Measurements from ENCODE around the gene RAB4A. TPM values are rescaled to one million over a fixed set of nuclear protein-coding genes. Genes with fewer than 3 reads are reported as not detected.

Gene RAB4A
- total and polyA plus RNA-seq, 2 of the 8 experiments (the other 6 are each of a cell fraction or from before 2014, with no cell fraction given): 13.3 to 68.8 TPM

DNA sequence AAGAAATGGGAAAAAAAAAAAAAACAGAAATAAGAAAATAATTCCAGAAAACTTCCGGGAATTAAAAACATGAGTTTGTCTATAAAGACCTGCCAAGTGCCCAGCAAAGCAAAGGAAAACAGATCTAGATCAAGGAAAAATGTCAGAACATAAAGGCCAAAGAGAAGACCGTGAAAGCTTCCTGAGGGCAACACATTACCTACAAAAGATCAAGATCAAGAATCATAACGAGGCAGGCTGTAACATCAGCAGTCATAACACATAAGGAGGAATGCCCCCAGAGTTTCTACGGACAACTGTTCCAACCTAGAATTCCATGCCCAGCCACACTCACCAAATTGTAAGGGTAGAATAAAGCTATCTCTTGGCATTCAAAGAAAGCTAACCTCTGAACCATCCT is 68.2 kb downstream of the RAB4A start:
- Histone ChIP-seq H3K4me3 (ENCODE audit: extremely low read depth in 1 of 4, insufficient read depth in 2 of 4, low read depth in 3 of 4, low read length in 4 of 4) (no peak overlapping the region), H3K4ac (replicated peaks; ENCODE audit: insufficient read length, low read depth, low read length) (no peak overlapping the region), H2BK5ac (ENCODE audit: low read depth, low read length) (no peak overlapping the region), H2AK5ac (ENCODE audit: low read depth, low read length) (no peak overlapping the region), H3K23me2 (ENCODE audit: low read depth, low read length) (peaks cover 9% of the 10 kb centered on the region; the same call in 1 of the 2 replicates), H2BK20ac (ENCODE audit: low read length) (no peak overlapping the region), H3K9me3 (ENCODE audit: insufficient read depth in 2 of 2, low read depth in 1 of 2, low read length in 1 of 2) (no peaks in the 10 kb centered on the region), H3K4me2 (ENCODE audit: insufficient read depth in 1 of 2, low read depth in 2 of 2, low read length in 2 of 2) (peak overlapping the region in 1 of 2 experiments; percentile 67; a peak in 1 of 4 replicates), H4K5ac (ENCODE audit: insufficient read length, low read depth, low read length) (no peak overlapping the region), H3K4me1 (replicated peaks in 1 of 4; ENCODE audit: control insufficient read depth in 3 of 4, insufficient read depth in 4 of 4, low read length in 3 of 4) (peaks cover 0 to 6% (median 5%) of the 10 kb centered on the region in 4 experiments; a peak in 6 of 7 replicates), H3K14ac (ENCODE audit: insufficient read length) (no peak overlapping the region), H2BK15ac (ENCODE audit: low read length) (no peak overlapping the region), H2AFZ (ENCODE audit: low read length) (no peak overlapping the region), H3K23ac (ENCODE audit: insufficient read length) (no peak overlapping the region), H3K18ac (ENCODE audit: extremely low read depth, low read length) (no peak overlapping the region), H3K27ac (ENCODE audit: low read depth, low read length) (no peak overlapping the region), H3K9ac (replicated peaks in 1 of 4; ENCODE audit: extremely low read depth in 1 of 4, low read depth in 3 of 4, low read length in 3 of 4) (no peak overlapping the region), H4K8ac (ENCODE audit: extremely low read depth, insufficient read depth, low read length) (no peak overlapping the region), H3K56ac (replicated peaks; ENCODE audit: insufficient read length, low read depth, low read length) (no peak overlapping the region), H3K36me3 (ENCODE audit: control insufficient read depth in 2 of 4, insufficient read depth in 4 of 4, low read length in 3 of 4) (peaks cover 0 to 3% (median 0%) of the 10 kb centered on the region in 4 experiments; a peak in 1 of 8 replicates), H4K20me1 (replicated peaks in 1 of 2; ENCODE audit: control insufficient read depth in 1 of 2, insufficient read depth in 2 of 2, low read length in 2 of 2) (peaks cover 2 to 8% of the 10 kb centered on the region in 2 experiments), H3K79me2 (ENCODE audit: control insufficient read depth in 1 of 2, insufficient read depth in 2 of 2, low read length in 2 of 2) (peaks cover 8 to 68% of the 10 kb centered on the region in 2 experiments), H3K79me1 (ENCODE audit: low read depth, low read length) (peaks cover 7% of the 10 kb centered on the region; the same call in 1 of the 2 replicates), H2BK120ac (replicated peaks; ENCODE audit: low read depth, low read length) (no peak overlapping the region), H4K91ac (replicated peaks; ENCODE audit: insufficient read length, low read length) (no peak overlapping the region), H2BK12ac (ENCODE audit: low read depth, low read length) (no peak overlapping the region), H3K27me3 (replicated peaks in 1 of 4; ENCODE audit: control insufficient read depth in 3 of 4, extremely low read depth in 1 of 4, insufficient read depth in 3 of 4, low read length in 3 of 4) (peaks cover under 1 to 10% (median 4%) of the 10 kb centered on the region in 4 experiments; a peak in 5 of 7 replicates)
- FAIRE-seq (no peak), DNase-seq (ENCODE audit: low read depth in 1 of 2, low spot score in 2 of 2) (no peak)
- ChIA-PET POLR2A (ENCODE audit: partially characterized antibody) (interaction anchor here (0.5 to 0.6 kb wide), 2 partner anchors 114 to 907 kb away, joined by 3 read pairs; no protein-coding TSS in a partner anchor), CTCF (ENCODE audit: partially characterized antibody) (interaction anchor here (0.9 kb wide), 1 partner anchor 14 kb away, joined by 3 read pairs; no protein-coding TSS in a partner anchor)
- 89% methylated on average over 4 of the region's 4 CpGs; no CpG with 5 or more reads in 1 of the 2 experiments for WGBS, 2 experiments (ENCODE audit: extremely low coverage in 1 of 2, insufficient coverage in 1 of 2, insufficient read length in 1 of 2, insufficient replicate concordance in 2 of 2, low coverage in 1 of 2, low lambda C conversion rate in 2 of 2, missing lambda C conversion rate in 1 of 2)
- TF ChIP-seq, protein P1, sequence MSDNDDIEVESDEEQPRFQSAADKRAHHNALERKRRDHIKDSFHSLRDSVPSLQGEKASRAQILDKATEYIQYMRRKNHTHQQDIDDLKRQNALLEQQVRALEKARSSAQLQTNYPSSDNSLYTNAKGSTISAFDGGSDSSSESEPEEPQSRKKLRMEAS (IDR thresholded peaks at IDR 0.05): no peak
- no peak for TF ChIP-seq SP2 (IDR thresholded peaks at IDR 0.05; ENCODE audit: low read length)
- TF ChIP-seq HDAC2 (IDR thresholded peaks at IDR 0.05; ENCODE audit: borderline replicate concordance in 1 of 2, low read depth in 2 of 2, low read length in 2 of 2): no peak
